A673 (cell line): ENCODE data around the gene TMIE.

ENCODE experiments used
- CTCF ChIP-seq: fragments of 300-800, 200-600 bp; sonication (generic); conservative IDR thresholded peaks from 2 replicates; pipeline ENCODE4 v1.5.1; 2017; ENCODE audit warnings: low read depth, mild to moderate bottlenecking, antibody characterized with exemption, low read length, moderate library complexity, mixed read lengths
- EZH2 ChIP-seq: fragments of 200-600 bp; sonication (generic); IDR thresholded peaks from 2 replicates; pipeline ENCODE4 v1.6.1; 2017; ENCODE audit warnings: borderline replicate concordance, low read depth, mild to moderate bottlenecking, mixed read lengths, antibody characterized with exemption, low read length; ENCODE audit not compliant: poor library complexity, severe bottlenecking

GRCh38 chr3:46756642-46757041 lies 55.5 kb downstream of the TMIE start:
- TF ChIP-seq CTCF (no peak), EZH2 (no peak)
